Activated CD8-positive, alpha-beta memory T cell treated with anti-CD3 and anti-CD28 coated beads for 4 hours (primary cell): Measurements from ENCODE around the gene ISYNA1.
A peak's percentile ranks its signal among the peaks of the same experiment; 100 is the strongest.

ENCODE experiments used
- DNase-seq, 2 donors: peaks; one replicate each; pipeline ENCODE4 v3.0.0-alpha.2; 2020; ENCODE audit warnings: low read depth in 2 of 2

The ISYNA1 gene

DNA sequence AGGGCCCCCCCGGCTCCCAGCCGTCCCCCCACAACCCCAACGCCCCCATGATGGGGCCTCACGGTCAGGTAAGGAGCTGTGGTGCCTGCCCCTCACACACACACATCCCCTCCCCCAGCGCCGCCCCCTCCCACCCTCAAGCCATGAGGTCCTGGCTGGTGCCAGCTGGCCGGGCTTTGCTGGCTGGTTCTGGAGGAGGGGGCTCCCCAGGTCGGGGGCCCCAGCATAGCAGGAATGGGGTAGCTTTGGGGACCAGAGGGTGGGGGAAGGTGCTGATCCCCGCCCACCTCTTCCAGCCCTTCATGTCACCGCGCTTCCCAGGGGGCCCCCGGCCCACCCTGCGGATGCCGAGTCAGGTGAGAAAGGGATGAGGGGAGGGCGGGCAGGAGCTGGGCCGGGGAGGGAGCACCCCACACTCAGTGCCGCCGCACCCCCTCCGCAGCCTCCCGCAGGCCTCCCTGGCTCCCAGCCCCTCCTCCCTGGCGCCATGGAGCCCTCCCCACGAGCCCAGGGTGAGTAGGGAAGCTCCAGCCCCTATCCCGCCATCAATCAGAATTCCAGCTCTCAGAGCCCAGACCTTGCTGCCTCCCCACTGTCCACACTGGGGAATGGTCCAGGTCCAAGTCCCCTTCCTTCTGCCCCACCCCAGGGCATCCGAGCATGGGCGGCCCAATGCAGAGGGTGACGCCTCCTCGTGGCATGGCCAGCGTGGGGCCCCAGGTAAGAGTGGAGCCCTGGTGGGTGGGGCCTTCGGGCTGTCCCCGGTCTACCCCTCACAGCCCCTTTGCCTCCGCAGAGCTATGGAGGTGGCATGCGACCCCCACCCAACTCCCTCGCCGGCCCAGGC lies 6.4 kb downstream of the ISYNA1 start:
- DNase-seq, result no peak

GRCh38 chr19:18430417-18431144 lies 7.4 kb downstream of the ISYNA1 start:
- no peak for DNase-seq

DNA sequence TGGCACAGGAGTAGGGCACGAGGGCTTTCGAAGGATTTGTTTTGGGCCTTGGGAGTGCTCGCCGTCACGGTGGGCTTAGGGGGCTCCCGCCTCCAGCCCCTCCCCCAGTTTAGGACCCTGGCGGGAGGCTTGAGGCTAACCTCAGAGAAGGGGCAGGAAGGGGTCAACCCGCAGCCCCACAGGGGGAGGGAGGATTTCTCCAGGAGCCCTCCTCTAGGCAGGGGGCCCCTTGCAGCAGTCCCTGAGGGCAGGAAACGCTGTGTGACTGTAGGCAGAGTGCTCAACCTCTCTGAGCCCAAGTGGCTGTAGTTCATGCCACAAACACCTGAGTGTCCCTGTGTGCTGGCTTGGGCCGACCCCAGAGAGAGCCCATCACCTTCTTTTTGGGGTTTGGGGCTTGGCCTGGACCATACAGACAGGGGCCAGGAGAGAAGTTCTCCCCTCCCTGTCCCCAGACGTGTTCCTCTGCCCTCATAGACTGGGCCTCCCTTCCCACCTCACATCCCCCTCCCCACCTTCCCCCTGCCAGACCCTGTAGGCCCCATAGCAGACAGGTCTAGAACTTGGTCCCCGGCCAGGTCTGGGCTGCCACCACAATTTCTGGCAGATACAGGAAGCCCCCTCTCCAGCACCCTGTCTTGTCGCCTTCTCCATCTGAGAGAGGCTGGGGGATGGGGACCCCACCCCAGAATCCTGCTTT lies 8.1 kb downstream of the ISYNA1 start:
- no peak for DNase-seq

GRCh38 chr19:18428787-18429674 lies 8.9 kb downstream of the ISYNA1 start:
- DNase-seq, result peak; percentile 63 to 69

GRCh38 chr19:18428173-18428786 lies 9.7 kb downstream of the ISYNA1 start:
- no peak for DNase-seq

GRCh38 chr19:18427743-18428113 lies 10.2 kb downstream of the ISYNA1 start:
- DNase-seq, result no peak

- DNase-seq, result no peak
Measured at GRCh38 chr19:18427080-18427742, 10.7 kb downstream of the ISYNA1 start.

DNA sequence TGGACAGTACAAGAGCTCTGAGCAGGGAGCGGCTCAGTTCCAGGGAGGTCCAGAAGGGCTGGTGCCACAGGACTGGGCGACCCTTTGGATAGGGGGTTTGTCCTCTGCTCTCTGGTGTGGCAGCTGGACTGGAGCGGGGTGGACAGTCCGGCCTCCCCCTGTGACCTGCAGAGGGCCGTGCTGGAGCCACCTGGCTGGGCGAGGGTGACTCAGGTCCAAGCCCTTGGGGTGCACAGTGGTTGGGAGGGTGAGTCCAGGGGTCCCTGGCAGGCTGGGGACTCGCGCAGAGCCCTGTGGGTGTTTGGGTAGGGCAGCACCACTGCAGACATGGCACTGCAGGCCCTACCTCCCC lies 11.5 kb downstream of the ISYNA1 start:
- no peak for DNase-seq

DNA sequence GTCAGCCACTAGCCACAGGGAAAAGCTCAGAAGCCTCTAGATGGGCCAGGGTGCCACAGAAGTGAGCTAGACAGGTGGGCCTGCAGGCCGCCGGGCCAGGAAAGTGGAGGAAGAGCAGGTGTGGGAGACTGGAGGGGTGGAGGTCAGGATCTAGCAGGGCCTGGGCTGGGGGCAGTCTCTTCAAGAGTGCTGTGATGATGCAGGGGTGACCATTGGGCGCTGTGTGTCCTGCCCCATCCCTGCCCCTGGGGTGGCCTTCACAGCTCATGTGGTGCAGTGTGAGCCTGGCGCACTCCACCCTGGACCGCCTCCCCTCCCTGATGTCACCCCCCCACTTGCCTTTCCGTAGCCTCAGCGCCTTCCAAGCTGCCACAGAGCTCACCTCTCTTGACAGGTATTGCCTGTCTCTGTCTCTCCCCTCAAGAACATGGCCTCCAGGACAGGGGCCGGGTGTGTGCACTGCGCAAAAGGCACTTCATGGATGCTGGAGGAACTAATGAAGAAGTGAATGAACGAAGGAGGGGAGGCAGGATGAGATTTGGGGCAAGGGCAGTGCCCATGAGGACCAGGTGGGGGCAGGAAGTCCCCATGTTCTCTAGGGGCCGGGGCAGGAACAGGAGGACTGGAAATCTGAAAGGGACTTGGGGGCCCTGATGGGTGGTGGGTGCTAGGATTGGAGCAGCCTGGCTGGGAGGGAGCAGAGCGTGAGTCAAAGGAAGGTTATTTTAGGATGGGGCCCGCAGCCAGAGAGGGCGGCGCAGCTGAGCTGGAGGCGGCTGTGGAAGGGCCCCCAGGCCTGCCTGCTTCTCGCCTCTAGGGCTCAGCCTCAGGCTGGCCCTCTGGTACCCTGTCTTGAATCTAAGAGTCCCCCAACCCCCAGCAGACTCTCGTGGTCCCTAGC lies 12.2 kb downstream of the ISYNA1 start:
- DNase-seq, result no peak

- DNase-seq, result no peak
Measured at GRCh38 chr19:18424890-18425514, 12.9 kb downstream of the ISYNA1 start.

DNA sequence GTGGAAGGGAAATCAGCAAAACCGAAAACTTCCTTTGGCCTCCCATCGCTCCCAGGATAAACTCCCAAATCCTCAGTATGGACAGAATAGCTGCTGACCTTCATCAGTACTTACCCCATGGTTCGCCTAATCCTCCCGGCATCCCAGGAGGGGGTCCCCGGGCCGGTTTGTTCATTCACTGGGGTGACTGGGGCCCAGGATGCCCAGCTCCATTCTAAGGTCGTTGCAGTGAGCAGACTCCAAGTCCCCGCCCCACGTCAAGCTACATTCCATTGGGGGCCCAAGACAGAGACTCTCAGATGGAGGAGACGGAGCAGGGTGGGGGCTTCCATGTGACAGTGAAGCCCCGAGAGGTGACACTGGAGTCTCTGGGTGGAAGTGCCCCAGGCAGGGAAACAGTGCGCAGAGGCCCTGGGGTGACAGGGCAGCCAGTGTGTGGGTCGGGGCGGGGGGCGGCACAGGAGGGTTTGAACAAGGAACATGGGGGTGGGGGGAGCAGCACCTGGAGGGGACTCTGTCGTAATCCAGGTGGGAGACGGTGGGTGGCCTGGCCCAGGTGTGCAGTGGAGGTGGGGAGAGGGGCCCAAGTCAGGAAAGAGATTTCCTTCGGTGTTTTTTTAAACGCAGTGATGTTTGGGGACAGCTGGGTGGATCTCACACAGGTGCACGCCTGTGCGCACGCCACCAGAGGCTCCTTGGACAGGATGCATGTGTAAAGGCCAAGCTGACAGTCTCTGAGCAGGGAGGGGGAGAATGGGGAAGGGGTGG lies 13.6 kb downstream of the ISYNA1 start:
- no peak for DNase-seq

GRCh38 chr19:18423258-18424020 lies 14.5 kb downstream of the ISYNA1 start:
- DNase-seq, result no peak

DNA sequence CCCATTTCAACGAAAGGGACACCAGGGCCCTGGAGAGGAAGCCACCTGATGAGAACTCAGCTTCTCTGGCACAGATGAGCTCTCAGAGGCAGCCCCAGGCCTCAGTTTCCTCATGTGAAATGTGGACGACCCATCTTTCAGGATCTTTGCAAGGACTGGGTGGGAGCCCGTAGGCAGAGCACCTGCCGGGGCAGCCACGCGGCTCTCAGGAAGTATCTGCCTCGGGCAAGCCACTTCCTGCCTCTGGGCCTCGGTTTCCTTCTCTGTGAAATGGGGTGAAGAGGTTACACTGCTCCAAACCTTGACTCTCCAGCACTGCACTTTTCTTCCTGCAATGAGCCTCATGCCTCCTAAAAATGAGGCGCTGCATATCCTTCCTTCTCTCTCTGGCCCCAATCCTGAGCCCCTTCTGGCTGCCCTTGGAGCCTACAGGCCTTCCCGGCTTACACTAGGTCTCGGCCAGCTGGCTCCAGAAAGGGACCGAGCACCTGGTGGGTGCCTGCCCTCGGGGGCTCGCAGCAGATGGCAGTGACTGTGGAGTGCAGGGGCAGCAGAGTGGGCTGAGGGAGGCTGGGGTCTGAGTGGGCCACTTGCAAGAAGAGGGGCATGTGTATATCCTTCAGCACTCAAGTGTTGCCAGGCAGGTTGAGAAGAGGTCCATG lies 15.3 kb downstream of the ISYNA1 start:
- no peak for DNase-seq

GRCh38 chr19:18421371-18421959 lies 16.5 kb downstream of the ISYNA1 start:
- no peak for DNase-seq

GRCh38 chr19:18420930-18421329 lies 17.0 kb downstream of the ISYNA1 start:
- no peak for DNase-seq

DNA sequence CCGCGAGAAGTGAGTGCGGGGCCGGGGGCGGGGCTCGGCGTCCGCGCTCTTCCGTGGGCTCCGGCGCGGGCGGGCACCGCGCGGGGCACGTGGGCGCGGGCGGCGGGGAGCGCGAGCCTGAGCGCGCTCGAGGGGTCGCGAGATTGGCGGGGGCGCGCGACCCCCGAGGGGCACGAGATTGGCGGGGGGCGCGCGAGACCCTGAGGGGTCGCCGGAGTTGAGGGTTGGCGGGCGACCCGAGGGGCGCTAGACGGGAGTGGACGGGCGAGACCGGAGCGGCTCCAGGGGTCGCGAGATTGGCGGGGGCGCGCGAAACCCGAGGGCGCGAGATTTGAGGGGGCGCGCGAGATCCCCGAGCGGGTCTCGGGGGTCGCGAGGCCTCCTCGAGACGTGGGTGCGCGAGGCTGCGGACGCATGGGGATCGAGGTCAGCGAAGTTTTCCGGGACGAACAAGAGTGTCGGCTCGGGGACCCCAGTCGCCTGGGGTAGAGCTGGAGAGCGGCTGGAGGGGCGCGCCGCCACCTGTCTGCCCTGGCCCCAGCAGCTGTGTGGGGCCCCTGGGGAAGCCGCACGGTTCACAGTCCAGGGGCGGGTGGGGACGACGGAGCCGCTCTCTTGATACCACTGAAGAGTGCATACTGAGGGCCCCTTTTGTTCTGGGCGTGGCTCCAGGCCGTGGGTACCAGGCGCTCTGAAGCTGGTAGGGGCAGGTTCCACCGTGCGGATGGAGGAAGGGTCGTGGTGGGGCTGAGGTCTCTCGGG lies 18.1 kb downstream of the ISYNA1 start:
- DNase-seq, result no peak
